Stimulated activated CD4-positive, alpha-beta T cell treated with anti-CD3 and anti-CD28 coated beads, Interleukin-12 subunit alpha, Interleukin-12 subunit beta, amount 100 ng/mL, for 48 hours (primary cell): ENCODE measurements around the gene SAMD4B.
"Not testable (repeated sequence)": the region's sequence is repeated elsewhere in the genome, so short reads cannot be mapped to it uniquely, and the experiment has no call there.

Experiments
- DNase-seq, 3 donors: peaks; one replicate each; pipeline ENCODE4 v3.0.0-alpha.2; 2020; ENCODE audit warnings: low read depth in 2 of 3, low spot score in 1 of 3

SAMD4B gene

GRCh38 chr19:39310558-39311311 lies 31.5 kb upstream of the SAMD4B start:
- no peak for DNase-seq

GRCh38 chr19:39314016-39314728 lies 28.0 kb upstream of the SAMD4B start:
- no peak for DNase-seq

GRCh38 chr19:39315933-39316332 lies 26.3 kb upstream of the SAMD4B start:
- no peak for DNase-seq

- no peak for DNase-seq
These were observed 25.4 kb upstream of the SAMD4B start for GRCh38 chr19:39316627-39317321.

DNA sequence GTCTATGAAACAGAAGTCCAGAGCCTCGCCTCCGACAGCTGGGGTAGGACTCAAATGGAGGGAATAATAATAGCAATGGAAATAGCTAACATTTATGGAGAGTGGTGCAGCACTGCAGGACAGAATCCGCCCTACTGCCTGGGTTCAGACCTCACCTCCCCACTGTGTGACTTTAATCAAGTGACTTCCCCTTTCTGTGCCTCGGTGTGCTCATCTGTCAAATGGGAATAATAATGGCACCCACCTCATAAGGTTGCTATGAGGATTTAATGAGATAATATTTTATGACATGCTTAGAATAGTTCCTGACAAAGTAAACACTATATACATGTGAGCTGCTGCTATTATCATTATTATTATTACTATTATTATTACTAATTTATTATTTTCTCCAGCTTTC lies 24.7 kb upstream of the SAMD4B start:
- DNase-seq, result no peak

GRCh38 chr19:39318071-39318470 lies 24.1 kb upstream of the SAMD4B start:
- DNase-seq, result no peak

DNA sequence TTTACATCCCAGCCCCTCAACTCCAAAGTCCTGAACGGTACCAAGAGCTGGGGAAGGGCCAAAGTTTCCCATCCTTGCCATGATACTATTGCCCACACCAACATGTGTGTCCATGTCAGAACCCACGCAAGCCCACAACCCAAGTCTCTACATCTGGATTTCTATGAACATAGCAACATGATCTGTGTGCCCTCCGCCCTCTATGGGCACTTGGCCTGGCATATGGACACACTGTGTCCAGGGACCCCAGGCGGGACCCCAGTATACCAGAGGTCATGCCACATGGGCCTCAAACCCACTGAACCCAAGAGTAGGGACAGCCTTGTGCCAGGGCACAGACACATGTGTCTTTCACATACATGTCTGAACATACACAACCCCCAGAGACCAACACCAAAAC lies 23.5 kb upstream of the SAMD4B start:
- no peak for DNase-seq

DNA sequence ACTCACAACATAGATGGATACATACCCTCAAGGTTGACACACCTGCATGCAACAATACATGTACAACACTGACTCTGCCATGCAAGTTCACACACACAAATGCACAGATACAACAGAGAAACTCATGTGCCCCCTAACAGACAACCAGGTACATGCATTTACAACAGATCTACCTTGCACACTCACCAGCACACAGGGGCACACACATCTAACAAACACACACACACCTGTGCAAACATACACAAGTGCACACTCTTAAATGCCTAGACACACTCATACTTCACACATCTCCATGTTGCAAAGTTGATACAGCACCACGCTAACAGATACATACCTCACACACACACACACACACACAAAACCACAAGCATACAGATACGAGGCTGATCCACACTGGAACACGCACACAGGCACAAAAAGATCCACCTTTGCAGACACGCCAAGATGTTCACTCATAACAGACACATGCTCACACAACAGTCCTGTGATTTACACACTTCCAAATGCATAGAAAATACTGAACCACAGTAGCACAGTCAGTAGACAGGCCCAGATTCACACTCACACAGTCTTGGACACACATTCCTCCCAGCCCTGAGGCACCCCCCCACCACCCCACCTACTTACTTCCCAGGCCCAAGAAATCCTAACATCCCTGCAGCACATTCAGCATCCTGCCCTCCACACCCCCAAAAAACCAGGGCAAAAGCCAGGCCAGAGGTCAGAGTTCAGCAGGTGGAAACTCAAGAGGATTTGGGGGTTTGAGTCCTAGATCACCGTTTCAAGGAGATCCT lies 22.9 kb upstream of the SAMD4B start:
- DNase-seq, result no peak

GRCh38 chr19:39319892-39320248 lies 22.4 kb upstream of the SAMD4B start:
- DNase-seq, result no peak

GRCh38 chr19:39321117-39321831 lies 20.9 kb upstream of the SAMD4B start:
- DNase-seq, result no peak

DNA sequence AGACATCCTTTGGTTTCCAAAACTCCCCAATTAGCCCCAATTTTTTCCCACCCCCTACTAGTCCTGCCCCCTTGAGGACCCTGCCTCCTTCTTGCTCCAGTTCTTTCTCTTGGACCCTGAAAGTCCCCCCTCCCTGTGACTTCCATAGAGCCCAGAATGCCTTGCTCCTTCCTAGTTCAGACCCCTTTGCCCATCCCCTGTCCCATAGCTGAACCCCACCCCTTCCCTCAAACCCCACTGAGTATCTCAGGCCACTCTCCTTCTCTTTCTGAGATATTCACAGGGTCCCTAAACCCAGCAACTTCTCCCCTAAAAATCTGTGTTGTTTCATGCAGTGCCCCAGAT lies 20.4 kb upstream of the SAMD4B start:
- DNase-seq, result no peak

DNA sequence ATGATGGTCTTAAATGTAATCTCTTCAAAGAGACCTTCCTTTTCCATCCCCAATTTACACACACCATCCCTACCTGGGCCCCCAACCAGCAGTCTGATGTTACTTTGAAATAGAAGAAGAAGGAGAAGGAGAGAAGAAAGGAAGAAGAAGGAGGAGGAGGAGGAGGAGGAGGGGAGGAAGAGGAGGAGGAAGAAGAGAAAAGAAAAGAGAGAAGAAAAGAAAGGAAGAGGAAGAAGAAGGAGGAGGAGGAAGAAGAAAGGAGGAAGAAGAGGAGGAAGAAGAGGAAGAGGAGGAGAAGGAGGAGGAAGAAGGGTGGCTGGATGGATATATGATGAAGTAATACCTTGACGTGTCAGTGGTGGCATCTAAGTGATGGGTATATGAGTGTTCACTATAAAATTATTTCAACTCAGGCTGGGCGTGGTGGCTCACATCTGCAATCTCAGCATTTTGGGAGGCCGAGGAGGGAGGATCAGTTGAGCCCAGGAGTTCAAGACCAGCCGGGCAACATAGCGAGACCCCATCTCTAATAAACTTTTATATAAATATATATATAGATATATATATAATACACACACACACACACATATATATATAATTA lies 17.9 kb upstream of the SAMD4B start:
- DNase-seq, result no peak

DNA sequence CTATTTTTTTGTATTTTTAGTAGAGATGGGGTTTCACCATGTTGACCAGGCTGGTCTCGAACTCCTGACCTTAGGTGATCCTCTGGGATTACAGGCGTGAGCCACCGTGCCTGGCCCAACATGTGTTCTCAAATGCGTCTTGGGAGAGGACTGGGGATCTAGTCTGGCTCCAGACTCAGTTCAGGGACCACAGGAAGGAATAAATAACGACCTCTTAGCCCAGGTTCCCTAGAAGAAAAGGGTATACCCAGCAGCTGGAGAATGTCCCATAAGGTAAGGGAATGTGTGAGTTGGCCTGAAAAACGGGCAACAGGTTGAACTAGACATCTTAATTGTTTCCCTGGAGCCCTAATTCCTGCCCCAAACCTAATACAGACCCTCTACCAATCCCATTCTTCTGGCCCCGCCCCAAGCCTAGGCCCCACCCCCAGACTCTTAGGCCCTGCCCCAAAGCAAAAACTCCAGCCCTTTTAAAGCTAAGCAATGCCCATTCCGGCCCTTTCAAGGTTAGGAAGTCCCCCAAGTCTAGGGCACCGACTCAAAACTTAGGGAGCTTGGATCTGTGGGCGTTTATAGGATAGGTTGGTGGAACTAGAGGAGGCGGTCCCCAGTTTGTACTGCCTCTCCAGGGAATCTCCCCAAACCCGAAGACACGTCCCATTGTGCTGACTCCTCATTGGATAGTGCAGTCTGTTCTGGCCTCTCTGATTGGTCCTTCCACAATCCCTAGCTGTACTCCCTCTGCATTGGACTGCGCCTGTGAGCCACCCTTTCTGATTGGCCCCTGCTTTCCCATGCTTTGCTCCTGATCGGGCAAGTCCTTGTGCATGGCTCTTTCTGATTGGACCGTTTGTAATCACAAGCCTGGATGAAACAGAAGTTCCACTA lies 16.2 kb upstream of the SAMD4B start:
- DNase-seq, result no peak

GRCh38 chr19:39327363-39328045 lies 14.7 kb upstream of the SAMD4B start:
- no peak for DNase-seq

GRCh38 chr19:39328046-39328705 lies 14.0 kb upstream of the SAMD4B start:
- DNase-seq, result peak; percentile 67 to 89 (median 77)

GRCh38 chr19:39329948-39330347 lies 12.3 kb upstream of the SAMD4B start:
- no peak for DNase-seq

DNA sequence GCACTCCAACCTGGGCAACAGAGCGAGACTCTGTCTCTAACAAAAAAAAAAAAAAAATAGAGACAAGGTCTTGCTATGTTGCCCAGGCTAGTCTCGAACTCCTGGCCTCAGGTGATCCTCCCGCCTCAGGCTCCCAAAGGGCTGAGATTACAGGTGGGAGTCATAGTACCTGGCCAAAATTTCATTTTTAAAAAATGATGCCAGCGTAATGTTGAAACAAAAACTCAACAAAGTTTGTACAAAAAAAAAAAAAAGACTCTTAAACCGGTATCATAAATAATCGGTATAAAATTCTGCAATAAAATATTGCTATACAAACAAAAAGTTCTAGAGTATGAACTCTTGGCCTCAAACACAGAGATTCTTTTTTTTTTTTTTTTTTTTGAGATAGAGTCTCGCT lies 9.9 kb upstream of the SAMD4B start:
- no peak for DNase-seq

- DNase-seq, result not testable (repeated sequence)
These were observed 9.5 kb upstream of the SAMD4B start for GRCh38 chr19:39332738-39333137.
